ENCODE data around the gene BRIP1. TPM values are rescaled to one million over a fixed set of nuclear protein-coding genes. Genes with fewer than 3 reads are reported as not detected.

BRIP1 gene
- total and polyA plus RNA-seq, 10 of the 15 experiments (the other 5 are each of a cell fraction or from before 2014, with no cell fraction given) = 4.0 to 24.2 (median 12.8) TPM

GRCh38 chr17:61808442-61808841 lies 54.9 kb downstream of the BRIP1 start:
- 87% methylated on average over 8 of the region's 8 CpGs for WGBS (ENCODE audit: insufficient coverage, insufficient replicate concordance, low lambda C conversion rate, missing lambda C conversion rate)
- Histone ChIP-seq H3K36me3 (ENCODE audit: control insufficient read depth in 2 of 2, insufficient read depth in 2 of 2, low read length in 1 of 2) (peaks cover 0 to 4% of the 10 kb centered on the region in 2 experiments; a peak in 2 of 4 replicates), H3K4me2 (ENCODE audit: control insufficient read depth, insufficient read depth) (no peak overlapping the region), H3K9me3 (replicated peaks; ENCODE audit: control insufficient read depth, insufficient read depth, low read length) (no peaks in the 10 kb centered on the region), H3K27me3 (replicated peaks in 1 of 2; ENCODE audit: control insufficient read depth in 2 of 2, insufficient read depth in 2 of 2, low read length in 1 of 2) (no peaks in the 10 kb centered on the region), H3K27ac (ENCODE audit: control insufficient read depth, insufficient read depth) (no peak overlapping the region), H3K4me1 (ENCODE audit: control insufficient read depth, insufficient read depth, low read length) (no peaks in the 10 kb centered on the region), H3K9ac (ENCODE audit: control insufficient read depth, insufficient read depth, low read length) (no peak overlapping the region), H3K79me2 (ENCODE audit: control insufficient read depth, insufficient read depth, low read length) (no peaks in the 10 kb centered on the region), H3K4me3 (no peak overlapping the region), H4K20me1 (ENCODE audit: control insufficient read depth, insufficient read depth) (no peaks in the 10 kb centered on the region), H2AFZ (ENCODE audit: control insufficient read depth, low read depth, low read length) (no peak overlapping the region)
- ATAC-seq (no peak), DNase-seq (ENCODE audit: low read depth, low spot score) (no peak), FAIRE-seq (no peak)
- intact Hi-C loops (cut with micrococcal nuclease; ENCODE audit: unreplicated experiment) (no loop called here), in situ Hi-C loops (cut with MboI) (no loop called here)
- ChIA-PET POLR2A (no interaction called here), RAD21 (ENCODE audit: unreplicated experiment) (no interaction called here), CTCF (no interaction called here), SMC1A (ENCODE audit: uncharacterized antibody, unreplicated experiment) (no interaction called here)
- TF ChIP-seq, protein P1, sequence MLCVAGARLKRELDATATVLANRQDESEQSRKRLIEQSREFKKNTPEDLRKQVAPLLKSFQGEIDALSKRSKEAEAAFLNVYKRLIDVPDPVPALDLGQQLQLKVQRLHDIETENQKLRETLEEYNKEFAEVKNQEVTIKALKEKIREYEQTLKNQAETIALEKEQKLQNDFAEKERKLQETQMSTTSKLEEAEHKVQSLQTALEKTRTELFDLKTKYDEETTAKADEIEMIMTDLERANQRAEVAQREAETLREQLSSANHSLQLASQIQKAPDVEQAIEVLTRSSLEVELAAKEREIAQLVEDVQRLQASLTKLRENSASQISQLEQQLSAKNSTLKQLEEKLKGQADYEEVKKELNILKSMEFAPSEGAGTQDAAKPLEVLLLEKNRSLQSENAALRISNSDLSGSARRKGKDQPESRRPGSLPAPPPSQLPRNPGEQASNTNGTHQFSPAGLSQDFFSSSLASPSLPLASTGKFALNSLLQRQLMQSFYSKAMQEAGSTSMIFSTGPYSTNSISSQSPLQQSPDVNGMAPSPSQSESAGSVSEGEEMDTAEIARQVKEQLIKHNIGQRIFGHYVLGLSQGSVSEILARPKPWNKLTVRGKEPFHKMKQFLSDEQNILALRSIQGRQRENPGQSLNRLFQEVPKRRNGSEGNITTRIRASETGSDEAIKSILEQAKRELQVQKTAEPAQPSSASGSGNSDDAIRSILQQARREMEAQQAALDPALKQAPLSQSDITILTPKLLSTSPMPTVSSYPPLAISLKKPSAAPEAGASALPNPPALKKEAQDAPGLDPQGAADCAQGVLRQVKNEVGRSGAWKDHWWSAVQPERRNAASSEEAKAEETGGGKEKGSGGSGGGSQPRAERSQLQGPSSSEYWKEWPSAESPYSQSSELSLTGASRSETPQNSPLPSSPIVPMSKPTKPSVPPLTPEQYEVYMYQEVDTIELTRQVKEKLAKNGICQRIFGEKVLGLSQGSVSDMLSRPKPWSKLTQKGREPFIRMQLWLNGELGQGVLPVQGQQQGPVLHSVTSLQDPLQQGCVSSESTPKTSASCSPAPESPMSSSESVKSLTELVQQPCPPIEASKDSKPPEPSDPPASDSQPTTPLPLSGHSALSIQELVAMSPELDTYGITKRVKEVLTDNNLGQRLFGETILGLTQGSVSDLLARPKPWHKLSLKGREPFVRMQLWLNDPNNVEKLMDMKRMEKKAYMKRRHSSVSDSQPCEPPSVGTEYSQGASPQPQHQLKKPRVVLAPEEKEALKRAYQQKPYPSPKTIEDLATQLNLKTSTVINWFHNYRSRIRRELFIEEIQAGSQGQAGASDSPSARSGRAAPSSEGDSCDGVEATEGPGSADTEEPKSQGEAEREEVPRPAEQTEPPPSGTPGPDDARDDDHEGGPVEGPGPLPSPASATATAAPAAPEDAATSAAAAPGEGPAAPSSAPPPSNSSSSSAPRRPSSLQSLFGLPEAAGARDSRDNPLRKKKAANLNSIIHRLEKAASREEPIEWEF (IDR thresholded peaks at IDR 0.05; ENCODE audit: insufficient replicate concordance, low read depth, low read length) = no peak
- TF ChIP-seq NFXL1 (IDR thresholded peaks at IDR 0.05; ENCODE audit: borderline replicate concordance) (peak; percentile 49; the same call in 1 of the 2 replicates), EGR1 (IDR thresholded peaks at IDR 0.05; ENCODE audit: borderline replicate concordance in 1 of 2, low read depth in 2 of 2, low read length in 2 of 2) (no peak), ETV6 (conservative IDR thresholded peaks at IDR 0.05 in 1 of 2, IDR thresholded peaks at IDR 0.05 in 1 of 2; ENCODE audit: borderline replicate concordance in 1 of 2, low read depth in 1 of 2) (peak in 1 of 2 experiments; percentile 68; a peak in 1 of 4 replicates)
- no TSS peak for BruUV-seq (replicated peaks)
